HG03378 (cell line): ENCODE data around the gene FAM221B.

Experiments
- ATAC-seq: cut with Tn5 transposase; IDR thresholded peaks from one replicate; pipeline ENCODE4 v1.9.1; 2021; ENCODE audit warnings: mild to moderate bottlenecking, moderate library complexity; ENCODE audit not compliant: unreplicated experiment

Gene FAM221B, protein sequence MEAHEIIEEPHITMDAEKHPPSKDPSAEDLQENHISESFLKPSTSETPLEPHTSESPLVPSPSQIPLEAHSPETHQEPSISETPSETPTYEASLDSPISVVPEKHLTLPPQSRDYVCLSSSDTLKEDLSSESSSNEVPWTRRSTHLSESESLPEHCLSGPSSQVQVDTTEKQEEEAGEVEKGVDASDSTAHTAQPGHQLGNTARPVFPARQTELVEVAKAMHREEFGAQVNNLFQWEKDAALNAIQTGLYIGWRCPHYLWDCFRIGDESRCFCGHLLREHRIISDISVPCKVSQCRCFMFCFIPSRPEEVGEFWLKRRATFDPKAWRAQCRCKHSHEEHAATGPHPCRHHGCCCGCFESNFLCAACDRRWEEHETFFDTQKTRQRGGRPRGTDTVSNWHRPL

GRCh38 chr9:35828716-35829083 lies at the start of gene FAM221B:
TSS of gene FAM221B (minus strand) at chr9:35828732. CDS start at chr9:35826161, 2,571 bp downstream.
- no peak for ATAC-seq

- ATAC-seq, result no peak
Observed at GRCh38 chr9:35872505-35872904, 44.0 kb upstream of the FAM221B start.

DNA sequence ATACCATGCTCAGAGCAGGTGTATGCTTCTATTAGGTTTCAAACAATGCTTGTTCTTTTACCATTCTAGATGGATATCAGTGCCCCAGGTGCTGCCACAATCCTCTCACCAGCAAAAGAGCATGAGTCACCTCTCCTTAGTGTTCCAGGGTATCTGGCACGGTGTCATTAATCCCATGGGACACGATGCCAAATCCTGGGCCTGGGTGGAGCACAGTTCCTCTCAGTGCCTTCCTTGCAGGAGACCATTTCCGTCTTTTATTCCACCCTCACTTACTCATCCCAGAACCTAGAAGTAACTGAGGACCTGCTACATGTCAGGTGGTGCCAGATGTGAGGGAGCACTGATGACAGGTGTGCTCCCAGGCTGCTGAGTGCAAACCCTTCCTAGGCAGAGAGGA lies 43.0 kb upstream of the FAM221B start:
- no peak for ATAC-seq

- ATAC-seq, result no peak
Observed at GRCh38 chr9:35870351-35870923, 41.9 kb upstream of the FAM221B start, which contains the start of gene OR13J1. TSS of gene OR13J1 (minus strand) at chr9:35870401. CDS start at chr9:35870401, 0 bp downstream.

- no peak for ATAC-seq
Observed at GRCh38 chr9:35869621-35870216, 41.2 kb upstream of the FAM221B start.

DNA sequence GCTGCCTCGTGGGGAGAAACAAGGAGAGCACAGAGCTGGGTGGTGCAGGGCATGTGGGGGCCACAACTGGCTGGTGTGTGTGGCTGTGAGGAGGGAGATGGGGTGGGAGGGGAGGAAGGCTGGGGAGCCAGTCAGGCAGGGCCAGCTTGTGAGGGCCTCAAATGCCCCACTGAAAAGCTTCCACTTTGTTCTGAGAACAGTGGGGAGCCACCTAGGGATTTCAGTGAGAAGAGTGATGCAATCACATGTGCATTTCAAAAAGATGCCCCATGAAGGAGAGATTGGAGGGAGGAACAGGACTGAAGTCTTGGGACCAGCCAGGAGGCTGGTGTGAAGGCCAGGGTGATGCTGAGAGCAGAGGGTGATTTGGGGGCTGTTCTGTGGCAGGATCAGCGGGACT lies 40.4 kb upstream of the FAM221B start:
- ATAC-seq, result no peak

- ATAC-seq, result no peak
Observed at GRCh38 chr9:35867538-35867937, 39.0 kb upstream of the FAM221B start.

- ATAC-seq, result no peak
Observed at GRCh38 chr9:35864695-35865255, 36.2 kb upstream of the FAM221B start.

- ATAC-seq, result no peak
Observed at GRCh38 chr9:35863583-35863982, 35.1 kb upstream of the FAM221B start.

GRCh38 chr9:35862328-35862727 lies 33.8 kb upstream of the FAM221B start:
- ATAC-seq, result no peak

DNA sequence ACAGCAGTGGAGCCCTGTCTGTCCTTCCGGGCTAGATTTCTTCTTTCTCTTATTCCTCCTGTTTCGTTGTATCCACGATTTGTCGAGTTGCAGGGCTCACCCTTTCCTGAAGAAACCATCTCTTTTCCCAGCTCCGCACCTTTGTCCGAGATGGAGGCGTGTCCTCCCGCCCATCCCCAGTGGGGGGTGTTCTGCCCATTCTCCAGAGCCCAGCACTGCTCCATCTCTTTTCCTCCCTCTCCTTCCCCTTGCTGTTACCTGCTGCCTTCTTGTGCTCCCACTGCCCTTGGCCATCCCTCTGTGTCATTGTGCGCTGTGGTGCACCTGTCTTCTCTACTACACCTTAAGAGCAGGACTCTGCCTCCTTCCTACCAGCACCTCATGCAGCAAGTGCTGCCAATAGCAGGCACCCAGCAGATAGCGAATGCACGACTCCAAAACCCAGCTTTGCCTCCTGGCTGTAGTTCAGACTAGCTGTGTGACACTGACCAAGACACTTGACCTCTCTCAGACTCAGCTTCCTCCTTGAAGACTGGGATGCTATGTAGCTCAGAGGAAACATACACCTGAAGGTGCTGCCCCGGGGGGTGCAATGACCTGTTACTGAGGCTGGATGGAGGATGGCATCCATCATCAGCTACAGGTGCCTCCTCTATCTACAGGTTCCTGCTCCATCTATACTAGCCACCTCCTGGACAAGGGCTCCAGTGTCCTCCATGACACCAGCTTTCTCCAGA lies 32.8 kb upstream of the FAM221B start:
- no peak for ATAC-seq

DNA sequence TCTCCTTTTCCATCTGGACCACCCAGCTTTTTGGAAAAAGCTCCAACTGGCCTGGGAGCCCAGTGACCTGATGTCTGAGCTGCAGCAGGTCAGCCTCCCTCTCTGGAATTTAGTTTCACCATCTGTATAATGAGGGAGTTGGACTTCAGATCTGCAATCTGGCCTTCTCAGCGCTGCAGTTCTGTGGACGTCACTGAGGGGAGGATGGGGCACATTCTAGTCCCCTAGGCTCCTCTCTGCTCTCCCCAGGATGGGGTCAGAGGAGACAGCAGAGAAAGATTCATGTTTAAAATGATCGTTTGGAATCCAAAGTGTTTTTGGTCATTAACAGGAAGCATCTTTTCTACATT lies 31.4 kb upstream of the FAM221B start:
- ATAC-seq, result no peak

GRCh38 chr9:35859310-35859989 lies 30.9 kb upstream of the FAM221B start:
- no peak for ATAC-seq

- no peak for ATAC-seq
Observed at GRCh38 chr9:35858458-35858857, 29.9 kb upstream of the FAM221B start.

DNA sequence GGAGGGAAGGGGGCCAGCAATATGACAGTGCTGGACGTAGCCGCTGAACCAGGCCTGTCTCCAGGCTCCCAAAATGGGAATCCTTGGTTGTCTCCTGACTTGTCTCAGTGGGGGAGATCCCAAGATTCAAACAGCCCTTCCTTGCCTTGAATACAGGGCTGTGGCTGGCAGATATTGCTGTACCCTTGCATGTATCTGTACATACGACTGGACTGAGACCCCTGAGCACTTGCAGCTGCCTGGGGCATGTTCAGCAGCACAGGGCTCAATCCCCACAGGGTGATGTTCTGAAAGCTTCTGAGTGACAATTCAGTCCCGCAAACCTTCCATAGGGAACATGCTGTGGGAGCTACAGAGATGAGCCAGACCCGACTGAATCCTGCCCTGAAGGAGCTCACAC lies 28.4 kb upstream of the FAM221B start:
- no peak for ATAC-seq

GRCh38 chr9:35856206-35856605 lies 27.7 kb upstream of the FAM221B start:
- ATAC-seq, result no peak

GRCh38 chr9:35854091-35854762 lies 25.7 kb upstream of the FAM221B start:
- ATAC-seq, result no peak

GRCh38 chr9:35852876-35853865 lies 24.6 kb upstream of the FAM221B start:
- ATAC-seq, result no peak

DNA sequence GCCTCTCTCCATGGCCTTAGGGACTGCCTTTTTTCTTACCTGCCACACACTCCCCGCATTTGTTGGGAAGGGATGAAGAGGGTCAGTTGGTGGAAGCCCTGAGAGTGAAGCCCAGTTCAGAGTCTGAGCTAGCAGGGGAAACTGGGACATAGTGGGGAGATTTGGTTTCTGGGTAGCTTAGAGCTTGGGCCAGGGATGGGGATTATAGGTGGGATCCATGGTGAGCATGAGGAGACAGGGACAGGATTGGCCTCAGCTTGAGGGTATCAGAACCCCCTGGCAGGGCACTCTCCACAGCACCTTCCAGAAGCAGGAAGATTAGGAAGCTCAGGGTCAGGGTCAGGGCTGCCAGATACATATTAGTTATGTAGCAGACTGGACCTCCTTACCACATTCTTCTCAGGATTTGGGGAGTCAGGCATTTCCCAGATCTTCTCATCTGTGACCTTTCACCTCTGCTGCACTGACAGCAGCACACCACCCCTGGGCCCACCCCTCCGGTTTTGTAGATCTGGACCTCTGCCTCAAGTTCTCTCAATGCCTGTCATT lies 23.8 kb upstream of the FAM221B start:
- no peak for ATAC-seq
